ENCODE results near the gene TMUB2.
"Not testable (repeated sequence)": the region's sequence is repeated elsewhere in the genome, so short reads cannot be mapped to it uniquely, and the experiment has no call there.

The TMUB2 gene
- total RNA-seq = 31.2 to 57.8 (median 47.1) reads per million in 9 experiments

DNA sequence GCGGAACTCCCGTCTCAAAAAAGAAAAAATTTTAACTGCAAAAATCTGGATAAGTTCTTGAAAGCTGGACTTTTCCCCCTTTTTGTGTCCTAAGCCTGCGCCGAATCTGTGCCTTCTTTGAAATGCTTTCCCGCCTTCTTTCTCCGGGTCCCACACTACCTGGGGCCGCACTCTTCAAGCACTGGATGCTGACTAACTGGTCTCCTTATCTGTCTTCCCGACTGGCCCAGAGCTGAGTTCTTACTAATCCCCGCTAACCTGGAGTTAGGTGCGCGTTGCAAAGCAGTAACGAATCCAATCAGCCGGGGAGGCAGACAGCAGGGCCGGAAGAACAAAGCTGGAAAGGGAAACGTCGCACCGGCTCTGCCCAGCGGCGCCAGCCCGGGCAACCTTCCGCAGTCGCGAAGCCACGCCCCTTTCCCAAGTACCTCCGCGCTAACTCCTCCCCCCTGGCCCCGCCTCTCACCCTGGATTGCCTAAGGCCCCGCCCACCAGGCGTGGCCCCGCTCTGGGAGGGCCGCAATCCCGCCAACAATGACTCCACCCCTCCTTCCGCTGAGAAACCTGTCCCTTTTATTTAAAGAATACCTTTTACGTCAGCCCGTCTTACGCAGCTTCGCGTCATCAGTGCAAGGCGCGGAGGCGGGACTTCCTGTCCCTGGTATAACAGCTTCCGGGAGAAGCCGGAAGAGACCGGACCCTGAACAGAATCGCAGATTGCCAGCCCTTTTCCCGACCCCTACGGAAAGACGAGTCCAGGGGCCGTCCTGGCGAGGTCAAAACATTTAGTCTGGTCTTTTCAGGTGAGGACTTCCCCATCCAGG is at the start of gene TMUB2:
TSS of gene TMUB2 (plus strand) at position 666 of the 824 bp plus-strand sequence. CDS start 737 bp downstream, outside the sequence.
- peaks cover 53% of the 10 kb centered on the region for H3K36me3 Mint-ChIP-seq (ENCODE audit: insufficient read depth)
- peak; percentile 87 for ATAC-seq (replicated peaks)
- H3K27ac Mint-ChIP-seq = peak within 1 kb of the TSS; percentile 98 to 100
- H3K4me1 Mint-ChIP-seq (ENCODE audit: low read depth in 2 of 2) = peaks cover 32 to 35% of the 10 kb centered on the region in 2 donors
- no peaks in the 10 kb centered on the region for H3K27me3 Mint-ChIP-seq
- DNase-seq = peak; percentile 99 to 100 (median 100)
- peak within 1 kb of the TSS; percentile 98 to 99 for H3K4me3 Mint-ChIP-seq
- H3K9me3 Mint-ChIP-seq = no peaks in the 10 kb centered on the region

DNA sequence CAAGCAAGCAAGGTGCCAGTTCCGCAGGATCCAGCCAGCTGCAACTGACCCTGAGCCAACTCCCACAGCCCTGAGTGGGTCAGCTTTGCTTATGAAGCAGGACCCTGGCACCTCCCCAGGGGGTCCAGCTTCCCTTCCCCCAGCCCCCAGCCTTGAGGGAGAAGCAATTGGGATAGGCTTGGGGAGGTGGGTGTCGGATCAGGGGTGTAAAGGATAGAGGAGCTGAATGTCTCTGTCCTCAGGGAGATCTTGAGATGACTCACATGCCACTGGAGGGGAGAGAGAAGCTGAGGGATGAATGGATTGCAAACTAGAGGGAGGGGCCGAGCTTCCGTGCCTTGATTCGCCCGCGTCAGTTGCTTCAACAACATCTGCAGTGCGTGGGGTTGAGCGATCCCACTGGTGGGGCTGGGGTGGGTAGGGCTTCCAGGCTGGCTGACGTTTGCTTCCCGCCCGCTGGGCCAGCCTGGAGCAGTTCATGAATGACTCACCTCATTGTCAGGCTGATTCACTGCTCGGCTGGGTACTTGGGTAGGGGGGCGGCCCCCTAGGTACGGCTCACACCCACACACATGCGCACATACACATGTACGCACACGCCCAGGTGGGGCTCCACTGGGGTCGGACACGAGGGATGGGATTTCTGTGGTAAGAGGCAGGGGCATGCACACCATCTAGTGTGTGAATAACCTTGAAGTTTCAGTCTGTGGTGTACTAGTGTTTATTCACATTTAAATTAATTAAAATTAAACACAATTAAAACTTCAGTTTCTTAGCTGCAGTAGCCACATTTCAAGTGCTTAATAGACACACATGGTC is 48.7 kb upstream of the TMUB2 start:
- no peaks in the 10 kb centered on the region for H3K9me3 Mint-ChIP-seq
- no peak overlapping the region for H3K4me3 Mint-ChIP-seq
- peaks cover 12% of the 10 kb centered on the region for H3K36me3 Mint-ChIP-seq (ENCODE audit: insufficient read depth)
- no peak overlapping the region for H3K27ac Mint-ChIP-seq
- H3K4me1 Mint-ChIP-seq (ENCODE audit: low read depth in 2 of 2) = peaks cover 6 to 11% of the 10 kb centered on the region in 2 donors
- no peak for DNase-seq
- peaks cover 17 to 22% of the 10 kb centered on the region in 2 donors for H3K27me3 Mint-ChIP-seq
- peak; percentile 12 for ATAC-seq (replicated peaks)

DNA sequence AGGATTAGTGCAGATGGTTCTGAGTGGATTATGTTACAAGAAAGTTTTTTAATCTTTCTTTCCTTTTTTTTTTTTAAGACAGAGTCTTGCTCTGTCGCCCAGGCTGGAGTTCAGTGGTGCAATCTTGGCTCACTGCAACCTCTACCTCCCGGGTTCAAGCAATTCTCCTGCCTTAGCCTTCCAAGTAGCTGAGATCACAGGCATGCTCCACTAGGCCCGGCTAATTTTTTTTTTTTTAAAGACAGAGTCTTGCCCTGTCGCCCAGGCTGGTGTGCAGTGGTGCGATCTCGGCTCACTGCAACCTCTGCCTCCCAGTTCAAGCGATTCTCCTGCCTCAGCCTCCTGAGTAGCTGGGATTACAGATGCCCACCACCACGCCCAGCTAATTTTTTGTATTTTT is 42.9 kb upstream of the TMUB2 start:
- not testable (repeated sequence) for H3K4me1 Mint-ChIP-seq (ENCODE audit: low read depth in 2 of 2); DNase-seq; H3K27ac Mint-ChIP-seq; H3K27me3 Mint-ChIP-seq; H3K9me3 Mint-ChIP-seq; ATAC-seq (replicated peaks)
- peaks cover 12% of the 10 kb centered on the region for H3K36me3 Mint-ChIP-seq (ENCODE audit: insufficient read depth)
- peak overlapping the region in 1 of 2 donors; percentile 29 for H3K4me3 Mint-ChIP-seq

GRCh38 chr17:44144966-44145739 is 41.6 kb upstream of the TMUB2 start:
- Mint-ChIP-seq H3K9me3 (no peaks in the 10 kb centered on the region), H3K27ac (no peak overlapping the region), H3K4me1 (ENCODE audit: low read depth in 2 of 2) (peaks cover 9% of the 10 kb centered on the region in 2 donors), H3K4me3 (no peak overlapping the region), H3K36me3 (ENCODE audit: insufficient read depth) (peaks cover 12% of the 10 kb centered on the region), H3K27me3 (no peaks in the 10 kb centered on the region)
- DNase-seq (no peak), ATAC-seq (replicated peaks) (no peak)

DNA sequence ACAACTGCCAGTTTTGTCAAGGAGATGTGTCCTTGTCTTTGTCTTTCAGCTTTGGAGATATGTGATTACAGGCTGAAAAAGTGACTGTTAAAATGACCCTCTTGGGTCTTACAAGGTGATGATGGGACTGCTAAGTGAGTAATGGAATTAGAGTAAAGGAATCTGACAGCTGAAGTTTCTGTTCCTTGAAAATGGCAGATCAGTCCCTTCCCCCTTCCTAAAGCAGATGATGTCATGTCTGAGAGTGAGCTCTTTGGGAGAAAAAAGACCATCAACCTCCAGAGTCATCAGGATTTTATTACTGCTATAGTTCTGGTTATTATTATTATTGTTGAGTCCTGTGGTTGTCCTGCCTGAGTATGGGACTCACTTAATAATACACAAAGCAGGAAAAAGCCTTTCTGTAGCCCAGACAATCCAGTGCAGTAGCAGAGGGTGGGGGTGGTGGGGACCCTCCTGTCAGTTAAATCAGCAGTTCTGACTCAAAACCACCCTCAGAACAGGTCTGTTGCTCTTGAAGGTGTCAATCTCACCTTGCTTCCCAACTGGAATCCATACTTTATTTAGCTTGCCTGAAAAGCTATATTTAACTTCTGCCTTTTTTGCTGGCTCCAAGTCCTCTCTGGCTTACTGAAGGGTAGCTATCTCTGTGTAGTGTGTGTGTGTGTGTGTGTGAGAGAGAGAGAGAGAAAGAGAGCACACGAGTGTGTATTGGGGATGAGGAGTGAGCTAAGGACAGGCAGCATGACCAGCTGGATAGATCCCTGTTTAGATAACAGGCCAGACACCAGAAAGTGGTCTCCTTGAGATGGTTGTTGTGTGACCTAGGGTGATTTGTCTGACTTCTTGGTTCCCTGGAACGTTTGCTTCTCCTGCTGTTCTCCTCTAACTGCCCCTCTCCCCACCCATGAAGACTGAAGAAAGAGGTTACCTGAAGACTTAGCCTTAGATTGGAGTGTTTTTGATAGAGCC is 40.1 kb upstream of the TMUB2 start:
- Mint-ChIP-seq H3K27me3 (no peaks in the 10 kb centered on the region), H3K9me3 (no peaks in the 10 kb centered on the region), H3K4me1 (ENCODE audit: low read depth in 2 of 2) (peaks cover 4 to 5% of the 10 kb centered on the region in 2 donors), H3K27ac (no peak overlapping the region), H3K4me3 (no peak overlapping the region), H3K36me3 (ENCODE audit: insufficient read depth) (peaks cover 2% of the 10 kb centered on the region)
- DNase-seq (no peak), ATAC-seq (replicated peaks) (no peak)

- no peaks in the 10 kb centered on the region for H3K27me3 Mint-ChIP-seq
- ATAC-seq (replicated peaks) = no peak
- no peak for DNase-seq
- H3K4me3 Mint-ChIP-seq = no peak overlapping the region
- H3K27ac Mint-ChIP-seq = no peak overlapping the region
- H3K36me3 Mint-ChIP-seq (ENCODE audit: insufficient read depth) = peaks cover 1% of the 10 kb centered on the region
- peaks cover 0 to 3% of the 10 kb centered on the region in 2 donors for H3K4me1 Mint-ChIP-seq (ENCODE audit: low read depth in 2 of 2)
- H3K9me3 Mint-ChIP-seq = no peaks in the 10 kb centered on the region
These were observed 39.0 kb upstream of the TMUB2 start for GRCh38 chr17:44147812-44148211.

DNA sequence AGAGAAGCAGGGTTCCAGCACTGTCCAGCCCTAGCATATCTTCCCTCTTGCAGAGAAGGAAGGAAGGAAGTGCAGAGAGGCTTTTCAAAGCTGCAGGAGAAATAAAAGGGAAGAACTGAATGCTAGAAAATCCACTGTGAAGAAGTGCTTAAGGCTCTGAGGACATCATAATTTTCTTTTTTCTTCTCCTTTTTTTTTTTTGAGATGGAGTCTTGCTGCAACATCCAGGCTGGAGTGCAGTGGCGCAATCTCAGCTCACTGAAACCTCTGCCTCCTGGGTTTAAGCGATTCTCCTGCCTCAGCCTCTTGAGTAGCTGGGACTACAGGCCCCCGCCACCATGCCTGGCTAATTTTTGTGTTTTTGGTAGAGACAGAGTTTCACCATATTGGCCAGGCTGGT is 37.7 kb upstream of the TMUB2 start:
- H3K27ac Mint-ChIP-seq; H3K36me3 Mint-ChIP-seq (ENCODE audit: insufficient read depth); DNase-seq; H3K9me3 Mint-ChIP-seq; H3K4me1 Mint-ChIP-seq (ENCODE audit: low read depth in 2 of 2); H3K4me3 Mint-ChIP-seq; H3K27me3 Mint-ChIP-seq; ATAC-seq (replicated peaks): not testable (repeated sequence)

DNA sequence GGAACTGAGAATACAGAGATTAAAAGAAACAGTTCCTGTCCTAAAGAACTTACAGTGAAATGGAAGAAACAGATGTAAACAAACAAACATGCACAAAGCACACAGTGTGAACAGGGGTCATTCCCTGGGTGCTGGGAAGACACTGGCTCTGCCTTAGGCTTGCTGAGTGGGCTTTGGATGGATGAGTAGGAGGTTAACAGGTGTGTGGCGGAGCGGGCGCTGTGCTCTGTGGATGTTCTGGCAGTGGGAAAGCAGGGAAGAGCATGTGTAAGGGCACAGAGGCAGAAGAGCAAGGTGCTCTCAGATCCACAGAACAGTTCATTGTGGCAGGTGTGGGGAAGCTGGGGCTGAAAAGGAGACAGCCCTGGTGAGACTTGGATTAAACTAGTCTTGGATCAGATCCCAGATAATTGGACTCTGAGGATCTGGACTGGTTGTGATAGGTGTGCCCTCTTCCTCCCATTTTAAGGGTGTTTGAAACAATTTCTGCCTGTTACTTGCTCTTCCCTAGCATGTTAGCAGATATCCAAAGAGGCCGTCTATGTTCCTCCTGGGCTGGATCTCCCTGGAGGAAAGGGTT is 36.9 kb upstream of the TMUB2 start:
- H3K36me3 Mint-ChIP-seq (ENCODE audit: insufficient read depth) = peaks cover 3% of the 10 kb centered on the region
- no peak overlapping the region for H3K4me3 Mint-ChIP-seq
- ATAC-seq (replicated peaks) (no peak), DNase-seq (no peak)
- H3K27me3 Mint-ChIP-seq = no peaks in the 10 kb centered on the region
- no peak overlapping the region for H3K27ac Mint-ChIP-seq
- no peaks in the 10 kb centered on the region for H3K9me3 Mint-ChIP-seq
- H3K4me1 Mint-ChIP-seq (ENCODE audit: low read depth in 2 of 2) = peaks cover 0 to 3% of the 10 kb centered on the region in 2 donors

GRCh38 chr17:44152875-44153274 is 33.9 kb upstream of the TMUB2 start:
- no peak overlapping the region for H3K4me3 Mint-ChIP-seq
- H3K9me3 Mint-ChIP-seq = no peaks in the 10 kb centered on the region
- no peak for ATAC-seq (replicated peaks)
- peaks cover 3% of the 10 kb centered on the region for H3K36me3 Mint-ChIP-seq (ENCODE audit: insufficient read depth)
- H3K4me1 Mint-ChIP-seq (ENCODE audit: low read depth in 2 of 2) = peaks cover 0 to 3% of the 10 kb centered on the region in 2 donors
- H3K27me3 Mint-ChIP-seq = no peaks in the 10 kb centered on the region
- no peak for DNase-seq
- no peak overlapping the region for H3K27ac Mint-ChIP-seq

DNA sequence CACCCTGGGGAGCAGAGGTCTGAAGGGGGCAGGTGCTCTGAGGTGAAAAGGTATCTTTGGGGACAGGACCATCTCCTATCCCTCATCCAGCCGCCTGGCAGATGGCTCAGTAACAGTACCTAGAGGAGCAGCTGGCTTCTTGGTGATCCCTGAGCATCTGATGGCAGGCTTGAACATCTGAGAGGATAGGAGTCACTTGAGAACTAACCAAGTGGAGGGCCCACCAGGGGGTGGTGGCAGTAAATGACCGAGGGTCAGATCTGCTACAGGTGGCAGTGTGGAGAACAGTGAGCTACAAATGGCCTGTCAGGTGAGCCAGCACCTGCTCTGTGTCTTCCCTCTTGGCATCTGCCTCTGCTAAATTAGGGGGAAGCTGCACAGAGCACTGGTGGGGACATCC is 31.3 kb upstream of the TMUB2 start:
- H3K4me1 Mint-ChIP-seq (ENCODE audit: low read depth in 2 of 2) = peaks cover 0 to 2% of the 10 kb centered on the region in 2 donors
- H3K4me3 Mint-ChIP-seq = no peak overlapping the region
- H3K9me3 Mint-ChIP-seq = no peaks in the 10 kb centered on the region
- ATAC-seq (replicated peaks) = no peak
- DNase-seq = no peak
- H3K27ac Mint-ChIP-seq = peak overlapping the region in 1 of 2 donors; percentile 28
- no peaks in the 10 kb centered on the region for H3K27me3 Mint-ChIP-seq
- peaks cover 3% of the 10 kb centered on the region for H3K36me3 Mint-ChIP-seq (ENCODE audit: insufficient read depth)

DNA sequence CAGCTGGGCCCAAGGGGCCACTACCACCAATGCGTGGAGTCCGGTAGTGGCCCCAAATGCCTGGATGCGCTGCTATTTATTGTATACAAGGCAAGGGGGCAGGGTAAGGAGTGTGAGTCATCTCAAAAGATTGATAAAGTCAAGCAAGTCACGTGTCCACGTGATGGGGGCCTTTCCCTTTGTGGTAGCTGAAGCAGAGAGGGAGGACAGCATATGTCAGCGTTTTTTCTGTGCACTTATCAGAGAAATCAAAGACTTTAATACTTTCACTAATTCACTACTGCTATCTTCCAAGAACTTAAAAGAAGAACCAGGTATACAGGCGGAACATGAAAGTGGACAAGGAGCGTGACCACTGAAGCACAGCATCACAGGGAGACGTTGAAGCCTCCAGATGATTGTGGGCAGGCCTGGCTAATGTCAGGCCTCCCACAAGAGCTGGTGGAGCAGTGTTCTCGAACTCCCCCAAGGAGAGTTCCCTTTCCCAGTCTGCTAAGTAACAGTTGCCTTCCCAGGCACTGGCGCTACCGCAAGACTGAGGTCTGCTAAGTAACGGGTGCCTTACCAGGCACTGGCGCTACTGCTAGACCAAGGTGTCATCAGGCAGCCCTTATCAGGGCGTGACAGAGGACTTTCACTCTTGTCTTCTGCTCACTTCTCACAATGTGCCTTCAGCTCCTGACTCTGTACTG is 27.1 kb upstream of the TMUB2 start:
- Mint-ChIP-seq H3K9me3 (no peaks in the 10 kb centered on the region), H3K4me3 (no peak overlapping the region), H3K27me3 (no peaks in the 10 kb centered on the region), H3K27ac (peak overlapping the region in 1 of 2 donors; percentile 81), H3K36me3 (ENCODE audit: insufficient read depth) (peaks cover 3% of the 10 kb centered on the region), H3K4me1 (ENCODE audit: low read depth in 2 of 2) (peaks cover 0 to 2% of the 10 kb centered on the region in 2 donors)
- no peak for DNase-seq
- peak; percentile 45 for ATAC-seq (replicated peaks)

DNA sequence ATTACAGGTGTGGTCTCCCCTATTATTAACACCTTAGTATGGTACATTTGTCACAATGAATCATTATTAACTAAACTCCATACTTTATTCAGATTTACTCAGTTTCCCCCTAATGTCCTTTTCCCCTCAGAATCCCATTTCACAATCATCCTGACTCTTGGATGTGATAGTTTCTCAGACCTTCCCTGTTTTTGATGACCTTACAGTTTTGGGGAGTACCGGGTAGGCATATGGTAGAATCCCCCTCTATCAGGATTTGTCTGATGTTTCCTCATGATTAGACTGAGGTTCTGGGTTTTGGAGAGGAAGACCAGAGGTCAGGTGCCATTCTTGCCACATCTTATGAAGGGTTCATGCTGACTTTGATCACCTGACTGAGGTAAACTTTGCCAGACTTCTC is 22.3 kb upstream of the TMUB2 start:
- peaks cover 8 to 11% of the 10 kb centered on the region in 2 donors for H3K4me1 Mint-ChIP-seq (ENCODE audit: low read depth in 2 of 2)
- H3K9me3 Mint-ChIP-seq = no peaks in the 10 kb centered on the region
- ATAC-seq (replicated peaks) (no peak), DNase-seq (no peak)
- no peak overlapping the region for H3K27ac Mint-ChIP-seq
- peaks cover 6% of the 10 kb centered on the region for H3K36me3 Mint-ChIP-seq (ENCODE audit: insufficient read depth)
- H3K4me3 Mint-ChIP-seq = no peak overlapping the region
- no peaks in the 10 kb centered on the region for H3K27me3 Mint-ChIP-seq

All from effector memory CD8-positive, alpha-beta T cell (primary cell).